ENCODE measurements around the gene NKAIN2. TPM values are rescaled to one million over a fixed set of nuclear protein-coding genes. Genes with fewer than 3 reads are reported as not detected.
"Not testable (repeated sequence)": the region's sequence is repeated elsewhere in the genome, so short reads cannot be mapped to it uniquely, and the experiment has no call there.

NKAIN2 gene
- total RNA-seq, 3 donors from 2014 or later = 0.48 to 1.8 TPM; not detected in 1

GRCh38 chr6:124560873-124561567 is 757.4 kb downstream of the NKAIN2 start:
- no peaks in the 10 kb centered on the region for H3K36me3 ChIP-seq
- H3K4me1 ChIP-seq = no peaks in the 10 kb centered on the region
- H3K27me3 ChIP-seq = no peaks in the 10 kb centered on the region
- peaks cover 0 to 6% of the 10 kb centered on the region in 2 donors for H3K9me3 ChIP-seq
- H3K27ac ChIP-seq = no peak overlapping the region
- H3K4me3 ChIP-seq = no peak overlapping the region
- no peak for TF ChIP-seq POLR2A (IDR thresholded peaks at IDR 0.05)
- TF ChIP-seq POLR2AphosphoS5 (IDR thresholded peaks at IDR 0.05) = no peak
- intact Hi-C loops (cut with DNase I; ENCODE audit: low total_unique reads) = no loop called here
- DNase-seq (ENCODE audit: low spot score in 2 of 2) = no peak

DNA sequence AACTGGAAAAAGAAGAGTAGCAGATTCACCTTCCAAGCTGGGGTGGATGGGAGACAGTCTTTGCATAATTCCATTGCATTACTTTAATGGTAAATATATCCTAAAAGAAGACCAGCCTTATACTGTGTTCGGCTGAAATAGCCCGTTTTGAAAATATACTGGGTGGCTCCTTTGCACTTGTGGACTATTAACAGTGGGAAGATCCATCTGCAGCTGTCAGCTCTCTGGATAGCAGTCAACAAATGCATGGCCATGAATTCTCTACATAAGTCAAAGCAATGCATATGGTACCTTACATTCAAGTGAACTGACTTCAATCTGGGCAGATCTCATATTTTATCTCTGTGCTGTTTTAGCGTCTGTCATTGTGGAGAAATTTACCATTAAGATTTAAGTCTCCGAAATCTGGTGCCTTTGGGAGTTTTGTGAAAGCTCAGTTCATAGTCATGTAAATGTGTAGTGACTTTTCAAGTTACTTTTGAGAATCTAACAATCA is 758.0 kb downstream of the NKAIN2 start:
- Histone ChIP-seq H3K27me3 (no peaks in the 10 kb centered on the region), H3K4me3 (no peak overlapping the region), H3K9me3 (peaks cover 0 to 6% of the 10 kb centered on the region in 2 donors), H3K27ac (no peak overlapping the region), H3K36me3 (no peaks in the 10 kb centered on the region), H3K4me1 (no peaks in the 10 kb centered on the region)
- no peak for DNase-seq (ENCODE audit: low spot score in 2 of 2)
- intact Hi-C loops (cut with DNase I; ENCODE audit: low total_unique reads) = no loop called here
- TF ChIP-seq POLR2AphosphoS5 (IDR thresholded peaks at IDR 0.05) (no peak), POLR2A (IDR thresholded peaks at IDR 0.05) (no peak)
- TF ChIP-seq, protein P1, sequence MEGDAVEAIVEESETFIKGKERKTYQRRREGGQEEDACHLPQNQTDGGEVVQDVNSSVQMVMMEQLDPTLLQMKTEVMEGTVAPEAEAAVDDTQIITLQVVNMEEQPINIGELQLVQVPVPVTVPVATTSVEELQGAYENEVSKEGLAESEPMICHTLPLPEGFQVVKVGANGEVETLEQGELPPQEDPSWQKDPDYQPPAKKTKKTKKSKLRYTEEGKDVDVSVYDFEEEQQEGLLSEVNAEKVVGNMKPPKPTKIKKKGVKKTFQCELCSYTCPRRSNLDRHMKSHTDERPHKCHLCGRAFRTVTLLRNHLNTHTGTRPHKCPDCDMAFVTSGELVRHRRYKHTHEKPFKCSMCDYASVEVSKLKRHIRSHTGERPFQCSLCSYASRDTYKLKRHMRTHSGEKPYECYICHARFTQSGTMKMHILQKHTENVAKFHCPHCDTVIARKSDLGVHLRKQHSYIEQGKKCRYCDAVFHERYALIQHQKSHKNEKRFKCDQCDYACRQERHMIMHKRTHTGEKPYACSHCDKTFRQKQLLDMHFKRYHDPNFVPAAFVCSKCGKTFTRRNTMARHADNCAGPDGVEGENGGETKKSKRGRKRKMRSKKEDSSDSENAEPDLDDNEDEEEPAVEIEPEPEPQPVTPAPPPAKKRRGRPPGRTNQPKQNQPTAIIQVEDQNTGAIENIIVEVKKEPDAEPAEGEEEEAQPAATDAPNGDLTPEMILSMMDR (IDR thresholded peaks at IDR 0.05) = no peak

DNA sequence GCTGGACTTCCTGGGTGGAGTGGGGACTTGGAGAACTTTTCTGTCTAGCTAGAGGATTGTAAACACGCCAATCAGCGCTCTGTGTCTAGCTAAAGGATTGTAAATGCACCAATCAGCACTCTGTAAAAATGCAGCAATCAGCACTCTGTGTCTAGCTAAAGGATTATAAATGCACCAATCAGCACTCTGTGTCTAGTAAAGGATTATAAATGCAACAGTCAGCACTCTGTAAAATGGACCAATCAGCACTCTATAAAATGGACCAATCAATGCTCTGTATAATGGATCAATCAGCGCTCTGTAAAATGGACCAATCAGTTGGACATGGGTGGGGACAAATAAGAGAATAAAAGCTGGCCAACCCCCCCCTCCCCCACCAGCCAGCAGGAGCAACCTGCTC is 760.5 kb downstream of the NKAIN2 start:
- H3K27ac ChIP-seq; H3K36me3 ChIP-seq; intact Hi-C loops (cut with DNase I; ENCODE audit: low total_unique reads); H3K27me3 ChIP-seq; DNase-seq (ENCODE audit: low spot score in 2 of 2); H3K4me3 ChIP-seq; H3K4me1 ChIP-seq; H3K9me3 ChIP-seq: not testable (repeated sequence)

DNA sequence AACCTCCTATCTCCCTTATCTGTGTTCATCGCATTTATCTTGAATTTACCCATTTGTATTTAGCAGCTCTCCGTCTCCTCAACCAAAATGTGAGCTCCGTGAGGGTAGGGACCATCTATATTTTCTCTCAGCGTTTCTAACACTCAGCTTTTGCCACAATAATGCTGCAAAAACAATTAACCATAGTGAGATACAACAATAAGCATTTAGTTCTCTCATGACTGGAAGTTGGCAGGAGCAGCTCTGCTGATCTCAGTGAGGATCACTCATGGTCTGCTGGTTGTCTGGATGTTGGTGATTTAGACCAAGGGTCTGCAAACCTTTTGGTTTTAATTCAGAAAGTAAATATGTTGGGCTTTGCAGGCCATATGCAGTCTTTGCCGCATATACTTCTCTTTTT is 763.7 kb downstream of the NKAIN2 start:
- no peaks in the 10 kb centered on the region for H3K4me1 ChIP-seq
- H3K9me3 ChIP-seq = peaks cover 0 to 6% of the 10 kb centered on the region in 2 donors
- no peak overlapping the region for H3K4me3 ChIP-seq
- no peaks in the 10 kb centered on the region for H3K27me3 ChIP-seq
- no peak overlapping the region for H3K27ac ChIP-seq
- intact Hi-C loops (cut with DNase I; ENCODE audit: low total_unique reads) = no loop called here
- no peak for DNase-seq (ENCODE audit: low spot score in 2 of 2)
- TF ChIP-seq POLR2A (IDR thresholded peaks at IDR 0.05) (no peak), POLR2AphosphoS5 (IDR thresholded peaks at IDR 0.05) (no peak)
- TF ChIP-seq, protein P1 (IDR thresholded peaks at IDR 0.05) = no peak
- no peaks in the 10 kb centered on the region for H3K36me3 ChIP-seq

- TF ChIP-seq POLR2A (IDR thresholded peaks at IDR 0.05) (no peak), POLR2AphosphoS5 (IDR thresholded peaks at IDR 0.05) (no peak)
- TF ChIP-seq, protein P1 (IDR thresholded peaks at IDR 0.05) = no peak
Observed at GRCh38 chr6:124573953-124574352, 770.3 kb downstream of the NKAIN2 start.

GRCh38 chr6:124577734-124578281 is 774.1 kb downstream of the NKAIN2 start:
- intact Hi-C loops (cut with DNase I; ENCODE audit: low total_unique reads) = no loop called here
- H3K9me3 ChIP-seq = no peaks in the 10 kb centered on the region
- TF ChIP-seq, protein P1 (IDR thresholded peaks at IDR 0.05) = no peak
- TF ChIP-seq POLR2A (IDR thresholded peaks at IDR 0.05) = no peak
- TF ChIP-seq POLR2AphosphoS5 (IDR thresholded peaks at IDR 0.05) = no peak

More at GRCh38 chr6:124573953-124574352, 770.3 kb downstream of the NKAIN2 start:
- Histone ChIP-seq H3K9me3 (no peaks in the 10 kb centered on the region), H3K36me3 (no peaks in the 10 kb centered on the region), H3K4me1 (no peaks in the 10 kb centered on the region), H3K4me3 (no peak overlapping the region), H3K27me3 (no peaks in the 10 kb centered on the region), H3K27ac (no peak overlapping the region)
- intact Hi-C loops (cut with DNase I; ENCODE audit: low total_unique reads) = no loop called here
- DNase-seq (ENCODE audit: low spot score in 2 of 2) = no peak

More at GRCh38 chr6:124577734-124578281, 774.1 kb downstream of the NKAIN2 start:
- no peak overlapping the region for H3K27ac ChIP-seq
- H3K36me3 ChIP-seq = no peaks in the 10 kb centered on the region
- no peak for DNase-seq (ENCODE audit: low spot score in 2 of 2)
- no peak overlapping the region for H3K4me3 ChIP-seq
- no peaks in the 10 kb centered on the region for H3K27me3 ChIP-seq
- H3K4me1 ChIP-seq = no peaks in the 10 kb centered on the region

Data from breast epithelium (tissue), 4 donors.